ENCODE results near the gene PHAF1. TPM values are rescaled to one million over a fixed set of nuclear protein-coding genes. Genes with fewer than 3 reads are reported as not detected.
A peak's percentile ranks its signal among the peaks of the same experiment; 100 is the strongest.

Gene PHAF1
- total and polyA plus RNA-seq, 2 donors (not counting 1 experiment from before 2014, with no cell fraction given), result 18.3 to 21.5 TPM

DNA sequence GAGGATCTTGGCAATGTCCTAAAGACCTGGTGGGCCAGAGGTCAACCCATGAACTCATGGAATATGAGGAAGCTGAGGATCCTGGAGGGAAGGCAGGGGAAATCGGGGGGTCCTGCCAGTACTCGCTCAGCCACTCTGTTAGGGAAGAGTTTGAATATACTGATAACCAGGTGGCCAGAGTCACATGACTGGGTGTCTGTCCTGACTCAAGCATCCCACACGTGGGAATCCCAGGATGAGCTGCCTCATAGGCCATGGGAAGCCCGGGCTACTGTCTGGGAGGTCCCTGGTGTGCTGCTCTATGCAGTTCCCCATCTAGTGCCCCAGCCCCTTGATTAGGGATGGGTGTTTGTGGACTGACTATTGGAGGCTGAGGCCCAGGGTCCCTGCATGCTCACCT is 78.6 kb downstream of the PHAF1 start:
- H3K79me2 ChIP-seq (ENCODE audit: control insufficient read depth, insufficient read depth, low read length), result peaks cover 13% of the 10 kb centered on the region
- H3K27me3 ChIP-seq (ENCODE audit: control insufficient read depth, insufficient read depth, low read length), result no peaks in the 10 kb centered on the region
- H3K27ac ChIP-seq (ENCODE audit: insufficient read depth, low read length), result no peak overlapping the region
- no peaks in the 10 kb centered on the region for H3K9me3 ChIP-seq (ENCODE audit: control insufficient read depth, insufficient read depth, low read depth, low read length)
- no peaks in the 10 kb centered on the region for H4K20me1 ChIP-seq (ENCODE audit: control insufficient read depth, extremely low read depth, insufficient read depth, low read length)
- TF ChIP-seq, protein P1, sequence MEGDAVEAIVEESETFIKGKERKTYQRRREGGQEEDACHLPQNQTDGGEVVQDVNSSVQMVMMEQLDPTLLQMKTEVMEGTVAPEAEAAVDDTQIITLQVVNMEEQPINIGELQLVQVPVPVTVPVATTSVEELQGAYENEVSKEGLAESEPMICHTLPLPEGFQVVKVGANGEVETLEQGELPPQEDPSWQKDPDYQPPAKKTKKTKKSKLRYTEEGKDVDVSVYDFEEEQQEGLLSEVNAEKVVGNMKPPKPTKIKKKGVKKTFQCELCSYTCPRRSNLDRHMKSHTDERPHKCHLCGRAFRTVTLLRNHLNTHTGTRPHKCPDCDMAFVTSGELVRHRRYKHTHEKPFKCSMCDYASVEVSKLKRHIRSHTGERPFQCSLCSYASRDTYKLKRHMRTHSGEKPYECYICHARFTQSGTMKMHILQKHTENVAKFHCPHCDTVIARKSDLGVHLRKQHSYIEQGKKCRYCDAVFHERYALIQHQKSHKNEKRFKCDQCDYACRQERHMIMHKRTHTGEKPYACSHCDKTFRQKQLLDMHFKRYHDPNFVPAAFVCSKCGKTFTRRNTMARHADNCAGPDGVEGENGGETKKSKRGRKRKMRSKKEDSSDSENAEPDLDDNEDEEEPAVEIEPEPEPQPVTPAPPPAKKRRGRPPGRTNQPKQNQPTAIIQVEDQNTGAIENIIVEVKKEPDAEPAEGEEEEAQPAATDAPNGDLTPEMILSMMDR (conservative IDR thresholded peaks at IDR 0.05 in 1 of 2, IDR thresholded peaks at IDR 0.05 in 1 of 2; ENCODE audit: low read depth in 1 of 2, low read length in 2 of 2), result no peak
- no peak for TF ChIP-seq EZH2 (IDR thresholded peaks at IDR 0.05; ENCODE audit: low read length, missing control alignments)
- DNase-seq (ENCODE audit: low read depth in 2 of 2), result no peak
- no peak overlapping the region for H3K4me3 ChIP-seq (replicated peaks in 1 of 4; ENCODE audit: control extremely low read depth in 1 of 4, insufficient read depth in 1 of 4, low read depth in 3 of 4, low read length in 4 of 4)
- H3K4me1 ChIP-seq (ENCODE audit: control insufficient read depth, extremely low read depth, insufficient read depth, low read length), result peaks cover 27% of the 10 kb centered on the region
- H2AFZ ChIP-seq (ENCODE audit: low read length), result no peak overlapping the region
- H3K4me2 ChIP-seq (ENCODE audit: extremely low read depth, insufficient read depth, low read length), result no peak overlapping the region
- no peaks in the 10 kb centered on the region for H3K36me3 ChIP-seq (ENCODE audit: control insufficient read depth, insufficient read depth, low read length)
- H3K9ac ChIP-seq (ENCODE audit: insufficient read depth, low read length), result no peak overlapping the region

DNA sequence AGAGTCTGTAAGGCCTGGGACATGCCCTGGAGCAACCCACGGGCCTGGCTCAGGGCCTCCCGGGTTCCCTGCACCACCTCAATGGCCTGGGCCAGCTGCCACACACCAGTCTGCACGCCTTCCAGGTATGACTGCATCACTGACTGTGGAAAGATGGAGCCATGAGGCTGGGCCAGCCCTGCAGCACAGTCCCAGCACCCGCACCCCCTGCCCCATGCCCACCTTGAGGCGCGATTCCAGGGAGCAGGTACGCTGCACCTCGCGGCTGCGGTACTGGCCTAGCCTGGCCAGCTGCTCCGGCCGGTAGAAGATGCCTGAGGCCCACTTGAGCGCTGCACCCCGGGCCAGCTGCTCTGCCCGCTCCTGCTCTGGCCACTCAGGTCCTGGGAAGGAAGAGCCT is 79.1 kb downstream of the PHAF1 start:
- Histone ChIP-seq H4K20me1 (ENCODE audit: control insufficient read depth, extremely low read depth, insufficient read depth, low read length) (no peaks in the 10 kb centered on the region), H3K79me2 (ENCODE audit: control insufficient read depth, insufficient read depth, low read length) (peaks cover 18% of the 10 kb centered on the region)

DNA sequence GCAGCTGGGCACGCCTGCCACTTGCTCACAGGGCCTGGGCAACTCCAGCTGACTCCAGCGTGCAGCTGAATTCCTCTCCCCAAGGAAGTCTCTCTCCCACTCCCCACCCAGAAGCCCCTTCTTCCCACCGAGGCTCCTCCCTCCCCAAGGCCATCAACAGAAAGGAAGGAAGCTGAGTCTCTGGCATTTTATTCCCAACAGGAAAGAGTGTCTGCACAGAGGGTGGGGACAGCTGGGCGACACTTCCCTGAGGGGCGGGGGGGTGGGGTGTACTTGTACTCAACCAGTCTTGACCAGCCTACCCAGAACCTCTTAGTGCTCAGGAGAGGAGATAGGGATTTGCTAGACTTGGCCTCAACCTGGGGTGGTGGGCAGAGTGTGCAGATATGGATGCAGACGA is 80.3 kb downstream of the PHAF1 start, which contains the start of gene EXOC3L1:
Gene EXOC3L1 (minus strand): TSS at position 96 of the 400 bp plus-strand sequence. CDS start 460 bp downstream, outside the sequence.
- Histone ChIP-seq H3K27me3 (ENCODE audit: control insufficient read depth, insufficient read depth, low read length) (no peaks in the 10 kb centered on the region), H3K79me2 (ENCODE audit: control insufficient read depth, insufficient read depth, low read length) (peaks cover 27% of the 10 kb centered on the region), H2AFZ (ENCODE audit: low read length) (no peak within 1 kb of the TSS), H3K9ac (ENCODE audit: insufficient read depth, low read length) (no peak within 1 kb of the TSS), H3K36me3 (ENCODE audit: control insufficient read depth, insufficient read depth, low read length) (peaks cover 12% of the 10 kb centered on the region), H4K20me1 (ENCODE audit: control insufficient read depth, extremely low read depth, insufficient read depth, low read length) (no peaks in the 10 kb centered on the region), H3K4me2 (ENCODE audit: extremely low read depth, insufficient read depth, low read length) (peak within 1 kb of the TSS; percentile 23), H3K27ac (ENCODE audit: insufficient read depth, low read length) (no peak within 1 kb of the TSS), H3K9me3 (ENCODE audit: control insufficient read depth, insufficient read depth, low read depth, low read length) (no peaks in the 10 kb centered on the region), H3K4me1 (ENCODE audit: control insufficient read depth, extremely low read depth, insufficient read depth, low read length) (peaks cover 25% of the 10 kb centered on the region), H3K4me3 (replicated peaks in 1 of 4; ENCODE audit: control extremely low read depth in 1 of 4, insufficient read depth in 1 of 4, low read depth in 3 of 4, low read length in 4 of 4) (no peak within 1 kb of the TSS)
- TF ChIP-seq, protein P1 (conservative IDR thresholded peaks at IDR 0.05 in 1 of 2, IDR thresholded peaks at IDR 0.05 in 1 of 2; ENCODE audit: low read depth in 1 of 2, low read length in 2 of 2), result no peak
- no peak for TF ChIP-seq EZH2 (IDR thresholded peaks at IDR 0.05; ENCODE audit: low read length, missing control alignments)
- no peak for DNase-seq (ENCODE audit: low read depth in 2 of 2)

More for the DNA sequence above, 79.1 kb downstream of the PHAF1 start:
- Histone ChIP-seq H3K4me1 (ENCODE audit: control insufficient read depth, extremely low read depth, insufficient read depth, low read length) (peaks cover 30% of the 10 kb centered on the region), H3K27me3 (ENCODE audit: control insufficient read depth, insufficient read depth, low read length) (no peaks in the 10 kb centered on the region), H3K9ac (ENCODE audit: insufficient read depth, low read length) (no peak overlapping the region), H3K4me2 (ENCODE audit: extremely low read depth, insufficient read depth, low read length) (no peak overlapping the region), H3K27ac (ENCODE audit: insufficient read depth, low read length) (no peak overlapping the region), H3K4me3 (replicated peaks in 1 of 4; ENCODE audit: control extremely low read depth in 1 of 4, insufficient read depth in 1 of 4, low read depth in 3 of 4, low read length in 4 of 4) (no peak overlapping the region), H3K36me3 (ENCODE audit: control insufficient read depth, insufficient read depth, low read length) (peaks cover under 1% of the 10 kb centered on the region), H2AFZ (ENCODE audit: low read length) (no peak overlapping the region), H3K9me3 (ENCODE audit: control insufficient read depth, insufficient read depth, low read depth, low read length) (no peaks in the 10 kb centered on the region)
- TF ChIP-seq EZH2 (IDR thresholded peaks at IDR 0.05; ENCODE audit: low read length, missing control alignments), result no peak
- TF ChIP-seq, protein P1 (conservative IDR thresholded peaks at IDR 0.05 in 1 of 2, IDR thresholded peaks at IDR 0.05 in 1 of 2; ENCODE audit: low read depth in 1 of 2, low read length in 2 of 2), result no peak
- DNase-seq (ENCODE audit: low read depth in 2 of 2), result no peak
